Endothelial cell of umbilical vein (primary cell): Measurements from ENCODE around the gene CTNNA2. TPM values are rescaled to one million over a fixed set of nuclear protein-coding genes. Genes with fewer than 3 reads are reported as not detected.

ENCODE experiments used
- BruUV-seq: library from RNA; stranded (reverse); fragments of 400-500 nt; replicated peaks from 2 replicates; lab custom pipeline; 2021; lab: Mats Ljungman, UMichigan
- CTCF ChIA-PET: fragments of 300-600, 350-600 bp; sonication (Branson Sonifier 250); formaldehyde crosslinking; loops from one replicate; lab custom pipeline; 2021; ENCODE audit warnings: antibody characterized with exemption, inconsistent platforms; lab: Charles Lee
- POLR2A ChIA-PET: fragments of 300-600, 350-600 bp; sonication (Branson Sonifier 250); formaldehyde crosslinking; loops from one replicate; lab custom pipeline; 2021; ENCODE audit warnings: antibody characterized with exemption, inconsistent platforms; lab: Charles Lee
- DNase-seq: peaks from one replicate; pipeline ENCODE4 v3.0.0-alpha.2; 2011; ENCODE audit warnings: low read depth, low spot score
- FAIRE-seq: peaks from 2 replicates; lab custom pipeline; 2011; peaks lifted over from hg19 to GRCh38; lab: Jason Lieb, UNC
- H2AFZ ChIP-seq: 2 replicates; pipeline ENCODE4 v1.6.0; 2012; ENCODE audit warnings: low read depth, low read length, control low read depth, inconsistent platforms
- H3K27ac ChIP-seq: 2 replicates; pipeline ENCODE4 v1.5.1; 2011; ENCODE audit warnings: low read depth, mild to moderate bottlenecking, control low read depth, low read length, moderate library complexity; ENCODE audit not compliant: insufficient read depth
- H3K27me3 ChIP-seq, 2 experiments: 2 replicates each; pipeline versions ENCODE4 v1.6.0 to v1.6.1; 2011; ENCODE audit warnings: low read length in 2 of 2, mixed read lengths in 1 of 2; ENCODE audit not compliant: control insufficient read depth in 2 of 2, insufficient read depth in 2 of 2
- H3K36me3 ChIP-seq, 2 experiments: 2 replicates in 1 of 2; 3 replicates in 1 of 2; pipeline ENCODE4 v1.5.1; 2011; ENCODE audit warnings: low read length in 2 of 2, mild to moderate bottlenecking in 1 of 2, moderate library complexity in 1 of 2; ENCODE audit not compliant: control insufficient read depth in 2 of 2, insufficient read depth in 2 of 2; ENCODE audit errors: extremely low read depth in 1 of 2
- H3K4me1 ChIP-seq: 3 replicates; pipeline ENCODE4 v1.5.1; 2011; ENCODE audit warnings: mild to moderate bottlenecking, low read length; ENCODE audit not compliant: control insufficient read depth, insufficient read depth; ENCODE audit errors: extremely low read depth
- H3K4me2 ChIP-seq: 2 replicates; pipeline ENCODE4 v1.6.1; 2011; ENCODE audit warnings: low read length, control low read depth, mixed read lengths; ENCODE audit not compliant: insufficient read depth
- H3K4me3 ChIP-seq, 3 experiments: fragments of 200-600 bp in 1 of 3; sonication (generic), shearing (Covaris generic) in 1 of 3; replicated peaks in 1 of 3; 2 replicates each; pipeline ENCODE4 v1.5.1; 2011 to 2016; ENCODE audit warnings: control low read depth in 3 of 3, low read length in 3 of 3, mild to moderate bottlenecking in 2 of 3, inconsistent platforms in 1 of 3, low read depth in 1 of 3, moderate library complexity in 1 of 3; ENCODE audit not compliant: insufficient read depth in 1 of 3
- H3K79me2 ChIP-seq: 2 replicates; pipeline ENCODE4 v1.6.0; 2012; ENCODE audit warnings: low read length, inconsistent platforms; ENCODE audit not compliant: control insufficient read depth, insufficient read depth
- H3K9ac ChIP-seq: replicated peaks from 2 replicates; pipeline ENCODE3; 2011; ENCODE audit warnings: low read length, control low read depth; ENCODE audit not compliant: insufficient read depth; ENCODE audit errors: extremely low read depth
- H3K9me1 ChIP-seq: replicated peaks from 3 replicates; pipeline ENCODE4 v1.6.0; 2011; ENCODE audit warnings: mild to moderate bottlenecking, low read length; ENCODE audit not compliant: control insufficient read depth, insufficient read depth; ENCODE audit errors: extremely low read depth
- H3K9me3 ChIP-seq: replicated peaks from 2 replicates; pipeline ENCODE4 v1.5.1; 2012; ENCODE audit warnings: low read length, inconsistent platforms; ENCODE audit not compliant: control insufficient read depth, insufficient read depth
- H4K20me1 ChIP-seq: replicated peaks from 2 replicates; pipeline ENCODE3; 2011; ENCODE audit warnings: mild to moderate bottlenecking, low read length; ENCODE audit not compliant: control insufficient read depth, insufficient read depth; ENCODE audit errors: extremely low read depth
- EZH2 ChIP-seq: IDR thresholded peaks from 2 replicates; pipeline ENCODE4 v1.6.1; 2012; ENCODE audit warnings: borderline replicate concordance, low read depth, mild to moderate bottlenecking, moderate library complexity, low read length, inconsistent platforms; ENCODE audit not compliant: severe bottlenecking
- FOS ChIP-seq: IDR thresholded peaks from 2 replicates; pipeline ENCODE4 v1.6.1; 2011; ENCODE audit warnings: mild to moderate bottlenecking, low read length, moderate library complexity, borderline replicate concordance; ENCODE audit not compliant: insufficient read depth
- GATA2 ChIP-seq: IDR thresholded peaks from 2 replicates; pipeline ENCODE4 v1.7.0; 2011; ENCODE audit warnings: low read depth, mild to moderate bottlenecking, moderate library complexity, mixed read lengths, low read length; ENCODE audit not compliant: insufficient read length, insufficient read depth
- JUN ChIP-seq: IDR thresholded peaks from 2 replicates; pipeline ENCODE4 v1.6.1; 2011; ENCODE audit warnings: borderline replicate concordance, low read depth; ENCODE audit not compliant: insufficient read length, insufficient read depth
- MYC ChIP-seq: IDR thresholded peaks from one replicate; pipeline ENCODE4 v1.6.1; 2011; ENCODE audit warnings: mild to moderate bottlenecking, low read depth, low read length
- POLR2A ChIP-seq: IDR thresholded peaks from 2 replicates; pipeline ENCODE4 v1.6.1; 2012; ENCODE audit warnings: low read depth, mild to moderate bottlenecking, control low read depth, low read length
- POLR2AphosphoS5 ChIP-seq: IDR thresholded peaks from 2 replicates; pipeline ENCODE4 v1.6.1; 2012; ENCODE audit warnings: low read depth, mild to moderate bottlenecking, control low read depth, low read length, moderate library complexity; ENCODE audit not compliant: insufficient read depth
- dilution Hi-C: fragments of 300-500 bp; cut with MboI; formaldehyde crosslinking; loops from one replicate; pipeline ENCODE4 v1.15.0; 2019; ENCODE audit warnings: low sequenced_read_pairs; ENCODE audit not compliant: extremely low pct_ligation_motif_present
- intact Hi-C: fragments of 100-400 bp; cut with micrococcal nuclease; formaldehyde crosslinking; loops from one replicate; pipeline ENCODE4 v1.10.0; 2022
- polyA plus RNA-seq, 4 experiments: library from polyadenylated mRNA; depleted of rRNA in 3 of 4; stranded (reverse) in 3 of 4; unstranded in 1 of 4; fragments of >200 nt; gene quantifications; 2 replicates each; pipeline versions ENCODE4 v1.2.1 to v1.2.3, GENCODE V29; 2011 to 2012; ENCODE audit warnings: missing spikeins in 1 of 4
- total RNA-seq: library from RNA; stranded (reverse); gene quantifications from 2 replicates; pipeline ENCODE4 v1.2.3, GENCODE V29; 2021
- TF ChIP-seq, protein P1 (sequence below): IDR thresholded peaks from 2 replicates; pipeline ENCODE4 v1.6.1; 2011; ENCODE audit not compliant: insufficient read depth, insufficient read length
- TF ChIP-seq, protein P2 (sequence below), 2 donors: IDR thresholded peaks; 1 replicate in 1 of 2; 2 replicates in 1 of 2; pipeline ENCODE4 v1.5.1; 2011; ENCODE audit warnings: low read length in 2 of 2, mild to moderate bottlenecking in 2 of 2, moderate library complexity in 2 of 2, control low read depth in 1 of 2, inconsistent platforms in 1 of 2, low read depth in 1 of 2; ENCODE audit not compliant: insufficient read depth in 1 of 2; ENCODE audit errors: extremely low read depth in 1 of 2

Gene CTNNA2
- total and polyA plus RNA-seq, 2 donors (not counting 3 experiments of a cell fraction or from before 2014, with no cell fraction given): not detected

DNA sequence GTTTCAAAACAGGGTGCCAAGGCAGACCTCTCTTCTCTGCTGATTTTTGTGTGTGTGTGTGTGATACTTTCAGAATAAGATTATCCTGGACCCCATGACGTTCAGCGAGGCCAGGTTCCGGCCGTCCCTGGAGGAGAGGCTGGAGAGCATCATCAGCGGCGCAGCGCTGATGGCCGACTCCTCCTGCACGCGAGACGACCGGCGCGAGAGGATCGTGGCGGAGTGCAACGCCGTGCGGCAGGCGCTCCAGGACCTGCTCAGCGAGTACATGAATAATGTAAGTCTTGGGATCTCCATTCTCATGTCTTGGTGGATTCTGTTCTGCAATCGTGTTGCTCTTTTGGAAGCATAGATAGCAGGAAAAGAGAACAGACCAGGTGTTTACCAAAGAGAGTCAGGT lies 396.7 kb downstream of the CTNNA2 start:
- no peaks in the 10 kb centered on the region for H4K20me1 ChIP-seq
- ChIA-PET POLR2A (no interaction called here), CTCF (no interaction called here)
- intact Hi-C loops (no loop called here), dilution Hi-C loops (no loop called here)
- no peaks in the 10 kb centered on the region for H3K4me1 ChIP-seq
- H3K36me3 ChIP-seq: no peaks in the 10 kb centered on the region
- peaks cover 5% of the 10 kb centered on the region for H3K9me3 ChIP-seq
- no peaks in the 10 kb centered on the region for H3K79me2 ChIP-seq
- H3K9me1 ChIP-seq: no peaks in the 10 kb centered on the region
- no TSS peak for BruUV-seq
- DNase-seq (no peak), FAIRE-seq (no peak)
- H3K4me3 ChIP-seq: no peak overlapping the region
- H3K27me3 ChIP-seq: no peaks in the 10 kb centered on the region
- no peak overlapping the region for H3K9ac ChIP-seq
- TF ChIP-seq, protein P1, sequence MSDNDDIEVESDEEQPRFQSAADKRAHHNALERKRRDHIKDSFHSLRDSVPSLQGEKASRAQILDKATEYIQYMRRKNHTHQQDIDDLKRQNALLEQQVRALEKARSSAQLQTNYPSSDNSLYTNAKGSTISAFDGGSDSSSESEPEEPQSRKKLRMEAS: no peak
- no peak for TF ChIP-seq JUN
- no peak for TF ChIP-seq EZH2
- TF ChIP-seq POLR2A: no peak
- no peak for TF ChIP-seq MYC
- TF ChIP-seq FOS: no peak
- TF ChIP-seq, protein P2, sequence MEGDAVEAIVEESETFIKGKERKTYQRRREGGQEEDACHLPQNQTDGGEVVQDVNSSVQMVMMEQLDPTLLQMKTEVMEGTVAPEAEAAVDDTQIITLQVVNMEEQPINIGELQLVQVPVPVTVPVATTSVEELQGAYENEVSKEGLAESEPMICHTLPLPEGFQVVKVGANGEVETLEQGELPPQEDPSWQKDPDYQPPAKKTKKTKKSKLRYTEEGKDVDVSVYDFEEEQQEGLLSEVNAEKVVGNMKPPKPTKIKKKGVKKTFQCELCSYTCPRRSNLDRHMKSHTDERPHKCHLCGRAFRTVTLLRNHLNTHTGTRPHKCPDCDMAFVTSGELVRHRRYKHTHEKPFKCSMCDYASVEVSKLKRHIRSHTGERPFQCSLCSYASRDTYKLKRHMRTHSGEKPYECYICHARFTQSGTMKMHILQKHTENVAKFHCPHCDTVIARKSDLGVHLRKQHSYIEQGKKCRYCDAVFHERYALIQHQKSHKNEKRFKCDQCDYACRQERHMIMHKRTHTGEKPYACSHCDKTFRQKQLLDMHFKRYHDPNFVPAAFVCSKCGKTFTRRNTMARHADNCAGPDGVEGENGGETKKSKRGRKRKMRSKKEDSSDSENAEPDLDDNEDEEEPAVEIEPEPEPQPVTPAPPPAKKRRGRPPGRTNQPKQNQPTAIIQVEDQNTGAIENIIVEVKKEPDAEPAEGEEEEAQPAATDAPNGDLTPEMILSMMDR (IDR thresholded peaks at IDR 0.05; ENCODE audit: extremely low read depth in 1 of 2, insufficient read depth in 1 of 2, low read depth in 1 of 2, low read length in 2 of 2): no peak
- TF ChIP-seq GATA2: no peak
- no peak for TF ChIP-seq POLR2AphosphoS5
- no peak overlapping the region for H3K4me2 ChIP-seq
- no peak overlapping the region for H2AFZ ChIP-seq
- H3K27ac ChIP-seq: no peak overlapping the region
